Activated naive CD8-positive, alpha-beta T cell (primary cell): Measurements from ENCODE around the gene MRAP.
A peak's percentile ranks its signal among the peaks of the same experiment; 100 is the strongest.
"Not testable (repeated sequence)": the region's sequence is repeated elsewhere in the genome, so short reads cannot be mapped to it uniquely, and the experiment has no call there.

Source experiments
- H3K27ac Mint-ChIP-seq: one replicate; pipeline ENCODE4 v1.8.0; 2021; ENCODE audit warnings: mixed read lengths
- H3K27me3 Mint-ChIP-seq: one replicate; pipeline ENCODE4 v1.8.0; 2021; ENCODE audit warnings: mixed read lengths
- H3K36me3 Mint-ChIP-seq: one replicate; pipeline ENCODE4 v1.8.0; 2021; ENCODE audit warnings: mixed read lengths
- H3K4me1 Mint-ChIP-seq: one replicate; pipeline ENCODE4 v1.8.0; 2021; ENCODE audit warnings: low read depth, mixed read lengths
- H3K4me3 Mint-ChIP-seq: one replicate; pipeline ENCODE4 v1.8.0; 2021; ENCODE audit warnings: mild to moderate bottlenecking, mixed read lengths
- H3K9me3 Mint-ChIP-seq: one replicate; pipeline ENCODE4 v1.8.0; 2021; ENCODE audit warnings: low read depth, mixed read lengths

The MRAP gene

DNA sequence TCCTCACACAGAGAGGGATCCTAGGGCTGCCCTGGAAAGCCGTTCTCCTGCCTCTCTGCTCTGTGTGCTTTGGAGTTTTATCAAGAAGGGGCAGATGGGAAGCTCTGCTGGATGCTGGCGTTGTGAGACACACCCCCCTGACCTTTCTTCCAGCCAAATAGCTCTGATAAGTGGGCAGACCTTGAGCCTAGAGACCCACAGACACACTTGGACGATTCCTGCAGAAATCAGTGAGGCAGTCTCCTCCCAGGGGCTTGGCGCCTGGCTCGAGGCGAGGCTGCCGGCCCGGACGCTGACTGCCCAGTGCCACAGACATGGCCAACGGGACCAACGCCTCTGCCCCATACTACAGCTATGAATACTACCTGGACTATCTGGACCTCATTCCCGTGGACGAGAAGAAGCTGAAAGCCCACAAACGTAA, at the start of gene MRAP:
Gene MRAP (plus strand): TSS at position 198 of the 424 bp plus-strand sequence. CDS start 117 bp downstream, at position 315.
- Mint-ChIP-seq H3K27ac (no peak within 1 kb of the TSS), H3K36me3 (peaks cover 6% of the 10 kb centered on the region), H3K27me3 (no peaks in the 10 kb centered on the region), H3K4me1 (no peaks in the 10 kb centered on the region), H3K4me3 (no peak within 1 kb of the TSS), H3K9me3 (no peaks in the 10 kb centered on the region)

DNA sequence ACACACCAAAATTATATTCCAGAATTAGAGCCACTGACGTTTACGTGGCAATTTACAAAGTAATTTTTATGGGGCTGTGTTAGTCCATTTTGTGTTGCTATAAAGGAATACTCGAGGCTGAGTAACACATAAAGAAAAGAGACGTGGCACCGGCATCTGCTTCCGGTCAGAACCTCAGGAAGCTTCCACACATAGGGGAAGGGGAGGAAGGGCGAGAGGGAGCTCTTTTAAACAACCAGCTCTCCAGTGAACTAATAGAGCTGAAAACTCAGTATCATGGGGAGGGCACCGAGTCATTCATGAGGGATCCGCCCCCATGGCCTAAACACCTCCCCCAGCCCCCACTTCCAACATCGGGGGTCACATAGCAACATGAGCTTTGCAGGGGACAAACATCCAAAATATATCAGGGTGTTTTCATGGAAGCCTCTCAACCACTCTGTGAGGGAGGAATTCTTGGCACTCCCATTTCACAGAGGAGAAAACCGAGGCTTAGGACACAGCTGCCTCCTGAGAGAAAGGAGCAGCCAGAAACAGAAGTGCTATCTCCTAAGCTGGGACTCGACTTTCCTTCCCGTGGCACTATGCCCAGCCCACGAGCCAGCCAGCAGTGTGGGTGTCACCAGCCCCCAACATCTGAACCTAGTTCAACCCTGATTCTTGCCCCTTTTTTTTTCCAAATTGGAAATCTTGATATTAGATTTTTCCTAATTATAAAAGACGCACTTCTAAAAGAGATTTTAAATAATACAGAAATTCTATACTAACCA, 49.0 kb upstream of the MRAP start:
- peaks cover 14% of the 10 kb centered on the region for H3K27me3 Mint-ChIP-seq
- peaks cover 6% of the 10 kb centered on the region for H3K36me3 Mint-ChIP-seq
- H3K4me3 Mint-ChIP-seq: no peak overlapping the region
- peaks cover 8% of the 10 kb centered on the region for H3K9me3 Mint-ChIP-seq
- no peaks in the 10 kb centered on the region for H3K4me1 Mint-ChIP-seq
- no peak overlapping the region for H3K27ac Mint-ChIP-seq

DNA sequence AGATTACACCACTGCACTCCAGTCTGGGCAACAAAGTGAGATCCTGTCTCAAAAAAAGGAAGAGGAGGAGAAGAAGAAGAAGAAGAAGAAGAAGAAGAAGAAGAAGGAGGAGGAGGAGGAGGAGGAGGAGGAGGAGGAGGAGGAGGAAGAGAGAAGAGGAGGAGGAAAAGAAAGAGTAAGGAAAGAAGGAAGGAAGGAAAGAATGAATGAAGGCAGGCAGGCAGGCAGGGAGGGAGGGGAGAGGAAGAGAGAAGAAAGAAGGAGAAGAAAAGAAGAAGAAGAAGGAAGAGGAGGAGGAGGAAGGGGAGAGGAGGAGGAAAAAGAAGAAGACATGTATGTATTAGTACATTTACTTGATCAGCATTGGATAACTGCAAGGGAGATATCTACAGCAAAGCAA, 46.5 kb upstream of the MRAP start:
- Mint-ChIP-seq H3K4me1 (no peaks in the 10 kb centered on the region), H3K27me3 (peaks cover 15% of the 10 kb centered on the region), H3K9me3 (peaks cover 8% of the 10 kb centered on the region), H3K4me3 (no peak overlapping the region), H3K27ac (no peak overlapping the region), H3K36me3 (peaks cover 2% of the 10 kb centered on the region)

DNA sequence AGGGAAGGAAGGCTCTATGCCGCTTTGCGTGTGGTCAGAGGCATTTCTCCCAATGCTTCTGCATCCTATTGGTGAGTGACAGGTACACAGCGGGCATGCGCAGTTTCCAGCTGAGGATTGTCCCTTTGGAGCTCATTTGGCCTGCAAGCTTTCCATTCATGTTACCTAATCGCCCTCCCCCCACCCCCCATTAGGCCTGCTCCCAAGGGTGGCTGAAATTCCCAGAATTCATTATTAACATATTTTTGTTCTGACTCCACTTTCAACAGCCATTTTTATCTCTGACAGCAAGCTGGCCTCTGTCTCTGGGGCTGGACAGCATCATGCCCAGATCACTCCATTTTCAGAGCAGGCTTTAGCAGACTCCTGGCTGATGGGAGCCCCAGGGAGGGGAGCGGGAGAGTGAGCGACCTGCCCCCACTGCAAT, 45.4 kb upstream of the MRAP start:
- no peak overlapping the region for H3K27ac Mint-ChIP-seq
- H3K9me3 Mint-ChIP-seq: peaks cover 8% of the 10 kb centered on the region
- peaks cover 13% of the 10 kb centered on the region for H3K27me3 Mint-ChIP-seq
- H3K4me3 Mint-ChIP-seq: no peak overlapping the region
- peaks cover 2% of the 10 kb centered on the region for H3K36me3 Mint-ChIP-seq
- no peaks in the 10 kb centered on the region for H3K4me1 Mint-ChIP-seq

DNA sequence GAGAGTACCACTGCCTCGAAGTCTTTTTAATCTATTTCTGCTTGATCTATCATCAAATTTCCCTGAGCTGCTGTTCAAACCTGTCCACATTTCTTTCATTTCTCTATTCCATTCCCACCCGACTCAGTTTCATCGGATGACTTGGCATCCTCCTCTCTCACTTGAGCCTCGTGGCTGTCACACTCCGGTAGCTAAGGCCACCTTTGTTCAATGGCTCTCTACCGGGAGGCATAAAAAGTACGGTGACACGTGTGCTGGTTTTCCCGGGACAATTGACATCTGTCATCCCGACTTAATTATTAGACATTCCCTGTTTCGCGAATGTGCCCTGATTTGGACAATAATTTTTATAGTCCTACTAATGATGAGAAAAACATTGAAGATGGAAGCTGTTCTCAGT, 42.4 kb upstream of the MRAP start:
- Mint-ChIP-seq H3K4me1 (peaks cover 2% of the 10 kb centered on the region), H3K36me3 (no peaks in the 10 kb centered on the region), H3K9me3 (peaks cover 3% of the 10 kb centered on the region), H3K4me3 (no peak overlapping the region), H3K27ac (no peak overlapping the region), H3K27me3 (peaks cover 8% of the 10 kb centered on the region)

DNA sequence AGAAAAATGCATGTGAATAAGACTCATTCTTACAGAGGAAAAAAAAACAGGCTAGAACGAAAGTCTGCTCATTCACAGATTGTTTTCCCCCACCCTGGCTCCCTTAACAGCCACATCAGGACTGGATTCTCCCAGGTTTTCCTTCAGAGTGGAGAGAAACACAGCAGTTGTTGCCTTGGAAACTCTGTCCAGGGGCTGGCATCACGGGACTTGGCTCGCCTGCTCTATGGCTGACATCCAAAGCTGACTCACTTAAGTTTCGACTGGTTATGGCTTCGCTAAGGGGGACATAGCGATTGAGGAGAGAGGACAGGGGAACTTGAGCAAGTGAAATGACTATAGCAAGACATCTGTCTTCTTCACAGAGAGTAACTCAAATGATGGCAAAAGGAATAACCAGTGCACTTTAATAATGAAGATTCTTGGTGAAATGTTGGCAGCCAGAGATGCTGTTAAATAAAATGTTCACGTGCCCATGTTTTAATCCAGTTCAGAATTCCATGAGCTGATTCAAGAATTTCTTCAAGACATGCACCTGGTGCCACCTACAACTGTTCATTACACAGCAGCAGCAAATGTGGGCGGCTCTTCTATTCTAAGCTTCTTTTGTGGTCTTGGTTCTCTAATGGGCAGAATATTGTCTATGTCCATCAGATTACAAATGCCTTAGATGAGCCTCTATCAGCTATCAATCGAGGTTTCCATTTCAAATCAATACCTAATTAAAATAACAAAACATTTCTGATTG, 41.6 kb upstream of the MRAP start:
- Mint-ChIP-seq H3K27me3 (peaks cover 4% of the 10 kb centered on the region), H3K4me1 (peaks cover 2% of the 10 kb centered on the region), H3K27ac (no peak overlapping the region), H3K36me3 (no peaks in the 10 kb centered on the region), H3K4me3 (no peak overlapping the region), H3K9me3 (no peaks in the 10 kb centered on the region)

DNA sequence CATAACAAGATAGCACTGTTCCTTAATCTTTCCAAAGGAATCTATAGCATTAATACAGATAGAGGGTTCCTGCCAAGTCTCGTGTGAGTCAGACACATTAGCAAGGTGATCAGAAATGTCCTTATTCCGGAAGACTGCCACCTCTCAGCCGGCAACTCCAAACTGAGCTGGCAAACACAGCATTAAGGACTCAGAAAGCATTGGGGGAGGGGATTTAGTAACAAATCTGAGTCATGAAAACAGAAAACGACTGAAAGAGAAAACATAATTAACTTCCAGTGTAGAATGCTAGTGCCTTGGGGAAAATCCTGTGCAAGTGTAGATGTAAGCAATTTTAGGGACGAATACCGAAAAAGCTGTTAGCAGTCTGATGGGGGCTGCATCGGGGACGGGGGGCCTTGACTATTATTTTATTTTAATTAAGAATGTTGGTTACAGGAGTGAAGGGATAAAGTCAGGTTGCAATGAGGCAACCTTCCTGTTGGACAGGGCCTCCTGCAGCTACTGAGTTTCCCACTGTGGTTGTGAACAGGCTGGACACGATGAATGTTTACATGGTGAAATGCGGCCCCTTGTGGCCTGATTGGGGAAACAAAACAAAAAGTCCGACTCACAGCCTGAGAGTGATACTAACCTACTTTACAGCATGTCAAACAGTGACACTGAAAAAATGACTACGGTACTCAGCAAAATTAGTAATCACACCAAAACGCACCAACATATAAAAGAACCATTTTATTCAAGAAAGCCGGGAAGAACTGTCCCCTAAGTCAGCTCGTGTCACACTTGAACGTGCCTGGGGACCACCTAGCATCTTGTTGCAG, 40.5 kb upstream of the MRAP start:
- peaks cover 2% of the 10 kb centered on the region for H3K27me3 Mint-ChIP-seq
- H3K4me3 Mint-ChIP-seq: no peak overlapping the region
- no peak overlapping the region for H3K27ac Mint-ChIP-seq
- no peaks in the 10 kb centered on the region for H3K9me3 Mint-ChIP-seq
- peaks cover 2% of the 10 kb centered on the region for H3K4me1 Mint-ChIP-seq
- no peaks in the 10 kb centered on the region for H3K36me3 Mint-ChIP-seq

GRCh38 chr21:32258786-32259048, 39.9 kb upstream of the MRAP start:
- not testable (repeated sequence) for H3K9me3 Mint-ChIP-seq, H3K4me3 Mint-ChIP-seq, H3K27me3 Mint-ChIP-seq, H3K36me3 Mint-ChIP-seq, H3K4me1 Mint-ChIP-seq, H3K27ac Mint-ChIP-seq

DNA sequence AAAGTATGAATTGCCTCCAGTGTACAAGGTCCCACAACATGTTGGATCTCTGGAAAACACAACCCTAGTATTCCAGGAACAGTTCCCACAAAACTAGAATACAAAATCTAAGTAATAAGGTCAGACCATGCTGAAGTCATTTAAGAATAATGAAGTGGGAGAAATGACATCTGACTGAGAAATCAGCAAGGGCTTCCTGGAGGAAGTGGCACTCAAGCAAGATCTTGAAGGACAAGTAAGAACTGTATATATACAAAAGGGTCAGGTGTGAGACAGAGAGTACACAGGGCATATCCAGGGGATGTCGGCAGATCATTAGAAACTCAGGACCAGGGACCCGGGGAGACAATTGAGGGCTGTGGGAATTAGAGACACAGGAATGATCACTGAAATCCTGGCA, 38.5 kb upstream of the MRAP start:
- peaks cover 2% of the 10 kb centered on the region for H3K4me1 Mint-ChIP-seq
- H3K27ac Mint-ChIP-seq: no peak overlapping the region
- peaks cover 2% of the 10 kb centered on the region for H3K27me3 Mint-ChIP-seq

GRCh38 chr21:32261929-32262328, 36.7 kb upstream of the MRAP start:
- Mint-ChIP-seq H3K27me3 (no peaks in the 10 kb centered on the region), H3K4me1 (peaks cover 2% of the 10 kb centered on the region), H3K36me3 (peaks cover 5% of the 10 kb centered on the region), H3K4me3 (no peak overlapping the region), H3K27ac (no peak overlapping the region), H3K9me3 (no peaks in the 10 kb centered on the region)

More for the DNA sequence above, 38.5 kb upstream of the MRAP start:
- Mint-ChIP-seq H3K4me3 (no peak overlapping the region), H3K36me3 (no peaks in the 10 kb centered on the region), H3K9me3 (no peaks in the 10 kb centered on the region)

- H3K36me3 Mint-ChIP-seq: peaks cover 12% of the 10 kb centered on the region
- not testable (repeated sequence) for H3K27me3 Mint-ChIP-seq, H3K27ac Mint-ChIP-seq, H3K4me1 Mint-ChIP-seq, H3K4me3 Mint-ChIP-seq, H3K9me3 Mint-ChIP-seq
Observed at GRCh38 chr21:32265321-32265720, 33.3 kb upstream of the MRAP start.

- H3K9me3 Mint-ChIP-seq: no peaks in the 10 kb centered on the region
- peaks cover 12% of the 10 kb centered on the region for H3K36me3 Mint-ChIP-seq
- no peak overlapping the region for H3K4me3 Mint-ChIP-seq
- peaks cover 3% of the 10 kb centered on the region for H3K4me1 Mint-ChIP-seq
- no peaks in the 10 kb centered on the region for H3K27me3 Mint-ChIP-seq
- no peak overlapping the region for H3K27ac Mint-ChIP-seq
Observed at GRCh38 chr21:32270748-32271147, 27.9 kb upstream of the MRAP start.

DNA sequence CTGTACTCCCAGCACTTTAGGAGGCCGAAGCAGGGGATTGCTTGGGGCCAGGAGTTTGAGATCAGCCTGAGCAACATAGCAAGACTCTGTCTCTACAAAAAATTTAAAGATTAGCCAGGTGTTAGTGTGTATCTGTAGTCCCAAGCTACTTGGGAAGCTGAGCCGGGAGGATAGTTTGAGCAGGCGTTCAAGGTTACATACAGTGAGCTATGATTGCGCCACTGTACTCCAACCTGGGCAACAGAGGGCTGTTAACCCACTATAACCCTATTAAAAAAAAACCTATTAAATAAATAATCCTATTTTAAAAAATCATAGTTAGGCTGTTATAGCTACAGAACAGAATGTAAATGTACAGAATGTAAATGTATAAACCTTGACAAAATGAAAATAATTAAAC, 22.0 kb upstream of the MRAP start:
- Mint-ChIP-seq H3K9me3 (no peaks in the 10 kb centered on the region), H3K27me3 (no peaks in the 10 kb centered on the region), H3K27ac (no peak overlapping the region), H3K4me1 (peaks cover 28% of the 10 kb centered on the region), H3K36me3 (no peaks in the 10 kb centered on the region), H3K4me3 (peak overlapping the region; percentile 30)

DNA sequence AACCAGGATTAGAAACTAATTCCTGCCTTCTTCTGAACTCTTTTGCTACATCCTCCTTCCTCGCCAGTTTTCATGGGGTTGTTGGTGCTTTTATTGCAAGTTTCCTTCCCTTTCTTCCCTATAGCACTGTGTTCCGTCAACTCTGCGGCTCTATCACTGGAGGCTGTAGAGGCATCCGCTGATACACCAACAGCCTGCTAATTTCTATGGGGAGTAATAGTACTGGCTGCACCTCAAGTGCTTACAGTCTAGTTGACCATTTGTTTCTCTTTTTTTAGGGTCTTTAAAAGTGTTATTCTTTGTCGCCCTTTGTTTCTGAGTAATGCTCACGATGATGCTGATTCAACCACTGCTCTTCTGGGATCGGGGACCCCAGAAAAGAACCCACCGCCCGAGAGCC, 20.6 kb upstream of the MRAP start:
- no peaks in the 10 kb centered on the region for H3K9me3 Mint-ChIP-seq
- peaks cover 26% of the 10 kb centered on the region for H3K4me1 Mint-ChIP-seq
- H3K27me3 Mint-ChIP-seq: no peaks in the 10 kb centered on the region
- H3K4me3 Mint-ChIP-seq: peak overlapping the region; percentile 99
- peaks cover 3% of the 10 kb centered on the region for H3K36me3 Mint-ChIP-seq
- peak overlapping the region; percentile 78 for H3K27ac Mint-ChIP-seq
